Hepatic stellate cell (primary cell): ENCODE measurements around the gene RP9.
A peak's percentile ranks its signal among the peaks of the same experiment; 100 is the strongest.

Experiments
- DNase-seq: peaks from one replicate; pipeline ENCODE4 v3.0.0; 2011; ENCODE audit warnings: low spot score

Gene RP9

GRCh38 chr7:33109005-33109757 is at the start of gene RP9:
Gene RP9 (minus strand): TSS chr7:33109404. CDS start chr7:33109372, 32 bp downstream.
- peak; percentile 61 for DNase-seq

GRCh38 chr7:33157781-33158180 is 48.6 kb upstream of the RP9 start:
- no peak for DNase-seq

GRCh38 chr7:33157311-33157710 is 48.1 kb upstream of the RP9 start:
- no peak for DNase-seq

- DNase-seq, result no peak
These were observed 47.2 kb upstream of the RP9 start for GRCh38 chr7:33156441-33156840.

- DNase-seq, result no peak
These were observed 46.6 kb upstream of the RP9 start for GRCh38 chr7:33155811-33156210.

- no peak for DNase-seq
These were observed 42.9 kb upstream of the RP9 start for GRCh38 chr7:33152087-33152486.

GRCh38 chr7:33145156-33145555 is 36.0 kb upstream of the RP9 start:
- DNase-seq, result no peak

GRCh38 chr7:33143996-33144718 is 35.0 kb upstream of the RP9 start:
- no peak for DNase-seq

- DNase-seq, result no peak
These were observed 33.4 kb upstream of the RP9 start for GRCh38 chr7:33142585-33142984.

- no peak for DNase-seq
These were observed 27.9 kb upstream of the RP9 start for GRCh38 chr7:33137103-33137502.

GRCh38 chr7:33130184-33130583 is 21.0 kb upstream of the RP9 start:
- peak; percentile 37 for DNase-seq

- peak; percentile 24 for DNase-seq
These were observed 20.6 kb upstream of the RP9 start for GRCh38 chr7:33129806-33130153.

GRCh38 chr7:33128990-33129805 is 20.0 kb upstream of the RP9 start, which contains the start of gene BBS9:
Gene BBS9 (plus strand): TSS chr7:33129564. CDS start chr7:33146253, 16,689 bp downstream.
- DNase-seq, result peak; percentile 95

GRCh38 chr7:33128631-33128989 is 19.4 kb upstream of the RP9 start:
- no peak for DNase-seq

- no peak for DNase-seq
These were observed 17.9 kb upstream of the RP9 start for GRCh38 chr7:33127085-33127484.

GRCh38 chr7:33118383-33118782 is 9.2 kb upstream of the RP9 start:
- no peak for DNase-seq

GRCh38 chr7:33114976-33115375 is 5.8 kb upstream of the RP9 start:
- DNase-seq, result no peak

GRCh38 chr7:33111614-33112013 is 2.4 kb upstream of the RP9 start:
- DNase-seq, result no peak

GRCh38 chr7:33109758-33110238 is 594 bp upstream of the RP9 start:
- DNase-seq, result no peak

- DNase-seq, result no peak
These were observed 625 bp downstream of the RP9 start for GRCh38 chr7:33108554-33109004.

GRCh38 chr7:33107136-33108066 is 1.8 kb downstream of the RP9 start:
- peak; percentile 17 for DNase-seq
